Upper lobe of right lung (tissue), 1 donor: ENCODE data around the gene FGF6. TPM values are rescaled to one million over a fixed set of nuclear protein-coding genes. Genes with fewer than 3 reads are reported as not detected.

Experiments used
- ATAC-seq: fragments of 200-7000 bp; cut with Tn5 transposase; one replicate; pipeline ENCODE4 v1.9.1; 2020; ENCODE audit warnings: mild to moderate bottlenecking, moderate library complexity
- DNase-seq: peaks from one replicate; pipeline ENCODE4 v3.0.0-alpha.2; 2020
- H3K27ac ChIP-seq: fragments of 200-600 bp; one replicate; pipeline ENCODE4 v1.8.0; 2022
- H3K27me3 ChIP-seq: fragments of 200-600 bp; one replicate; pipeline ENCODE4 v1.8.0; 2022; ENCODE audit warnings: mild to moderate bottlenecking
- H3K36me3 ChIP-seq: fragments of 200-600 bp; one replicate; pipeline ENCODE4 v1.8.0; 2022
- H3K4me1 ChIP-seq: fragments of 200-600 bp; one replicate; pipeline ENCODE4 v1.8.0; 2022
- H3K4me3 ChIP-seq: fragments of 200-600 bp; one replicate; pipeline ENCODE4 v1.8.0; 2022; ENCODE audit warnings: mild to moderate bottlenecking
- H3K9me3 ChIP-seq: fragments of 200-600 bp; one replicate; pipeline ENCODE4 v1.8.0; 2022
- CTCF ChIP-seq: fragments of 200-600 bp; IDR thresholded peaks from one replicate; pipeline ENCODE4 v1.8.0; 2022; ENCODE audit warnings: antibody characterized with exemption
- intact Hi-C: fragments of 100-400 bp; cut with DNase I; formaldehyde crosslinking; loops from one replicate; pipeline ENCODE4 v1.11.0; 2022
- total RNA-seq: library from RNA; stranded (reverse); fragmentation: NEBNext Ultra II Directional; extraction: Animal tissue kit (Norgen Biotek cat#: 25700); gene quantifications from one replicate; pipeline ENCODE4 v1.2.1, GENCODE V29; 2021
- donor health status: DM: no; HTN: yes; CAD: no; lungs with severe emphysema.

Gene FGF6
- total RNA-seq, 1 donor from 2014 or later, result not detected

- intact Hi-C loops, result no loop called here
- H3K9me3 ChIP-seq, result no peaks in the 10 kb centered on the region
- ATAC-seq (no peak), DNase-seq (no peak)
- no peaks in the 10 kb centered on the region for H3K36me3 ChIP-seq
- no peaks in the 10 kb centered on the region for H3K4me1 ChIP-seq
- H3K4me3 ChIP-seq, result no peak overlapping the region
- no peak for TF ChIP-seq CTCF
- H3K27me3 ChIP-seq, result peaks cover 8% of the 10 kb centered on the region
- no peak overlapping the region for H3K27ac ChIP-seq
Measured at GRCh38 chr12:4433745-4434058, 11.9 kb downstream of the FGF6 start.

- Histone ChIP-seq H3K4me3 (no peak overlapping the region), H3K4me1 (no peaks in the 10 kb centered on the region), H3K9me3 (no peaks in the 10 kb centered on the region), H3K36me3 (no peaks in the 10 kb centered on the region), H3K27me3 (peaks cover 9% of the 10 kb centered on the region), H3K27ac (no peak overlapping the region)
- intact Hi-C loops, result no loop called here
- no peak for TF ChIP-seq CTCF
- DNase-seq (no peak), ATAC-seq (no peak)
Measured at GRCh38 chr12:4432878-4433744, 12.5 kb downstream of the FGF6 start.

GRCh38 chr12:4431866-4432265 lies 13.7 kb downstream of the FGF6 start:
- intact Hi-C loops, result no loop called here
- ATAC-seq, result peak; percentile 38
- no peak for TF ChIP-seq CTCF
- no peak for DNase-seq
- Histone ChIP-seq H3K4me1 (no peaks in the 10 kb centered on the region), H3K9me3 (no peaks in the 10 kb centered on the region), H3K36me3 (no peaks in the 10 kb centered on the region), H3K4me3 (no peak overlapping the region), H3K27ac (no peak overlapping the region), H3K27me3 (peaks cover 9% of the 10 kb centered on the region)

GRCh38 chr12:4431436-4431835 lies 14.2 kb downstream of the FGF6 start:
- Histone ChIP-seq H3K4me3 (no peak overlapping the region), H3K36me3 (no peaks in the 10 kb centered on the region), H3K9me3 (no peaks in the 10 kb centered on the region), H3K4me1 (no peaks in the 10 kb centered on the region), H3K27ac (no peak overlapping the region), H3K27me3 (peaks cover 9% of the 10 kb centered on the region)
- TF ChIP-seq CTCF, result no peak
- DNase-seq (no peak), ATAC-seq (no peak)
- intact Hi-C loops, result no loop called here

GRCh38 chr12:4424422-4424821 lies 21.2 kb downstream of the FGF6 start:
- no peaks in the 10 kb centered on the region for H3K9me3 ChIP-seq
- H3K4me1 ChIP-seq, result no peaks in the 10 kb centered on the region
- no peaks in the 10 kb centered on the region for H3K36me3 ChIP-seq
- intact Hi-C loops, result no loop called here
- no peak for ATAC-seq
- DNase-seq, result no peak
- H3K27me3 ChIP-seq, result peaks cover 9% of the 10 kb centered on the region
- TF ChIP-seq CTCF, result no peak
- H3K27ac ChIP-seq, result no peak overlapping the region
- no peak overlapping the region for H3K4me3 ChIP-seq
